Panc1 (cell line): ENCODE data around the gene ADGRG7. TPM values are rescaled to one million over a fixed set of nuclear protein-coding genes. Genes with fewer than 3 reads are reported as not detected.

Experiments
- ATAC-seq: fragments of 200-7000 bp; cut with Tn5 transposase; 2 replicates; pipeline ENCODE4 v1.9.1; 2020; ENCODE audit warnings: mild to moderate bottlenecking, moderate library complexity
- BruUV-seq: library from RNA; stranded (reverse); fragments of 400-500 nt; replicated peaks from 2 replicates; lab custom pipeline; 2021; lab: Mats Ljungman, UMichigan
- CTCF ChIA-PET: fragments of 300-600 bp; sonication (Branson Sonifier 250); formaldehyde crosslinking; loops from one replicate; lab custom pipeline; 2022; ENCODE audit warnings: antibody characterized with exemption; lab: Charles Lee
- POLR2A ChIA-PET: fragments of 300-600 bp; sonication (Branson Sonifier 250); formaldehyde crosslinking; loops from one replicate; lab custom pipeline; 2022; ENCODE audit warnings: antibody characterized with exemption; lab: Charles Lee
- DNase-seq: peaks from one replicate; pipeline ENCODE4 v3.0.0-alpha.2; 2010; ENCODE audit warnings: low read depth, low spot score
- H3K27ac ChIP-seq: 2 replicates; pipeline ENCODE4 v1.5.1; 2011; ENCODE audit warnings: mild to moderate bottlenecking, low read length, inconsistent platforms
- H3K27me3 ChIP-seq: fragments of 200-500 bp; sonication (Bioruptor generic); 2 replicates; pipeline ENCODE4 v1.6.0; 2014; ENCODE audit warnings: low read length, inconsistent platforms; ENCODE audit not compliant: control insufficient read depth, insufficient read depth
- H3K36me3 ChIP-seq: fragments of 200-500 bp; sonication (Bioruptor generic); 2 replicates; pipeline ENCODE4 v1.5.1; 2014; ENCODE audit warnings: inconsistent platforms, mild to moderate bottlenecking, low read length, moderate library complexity; ENCODE audit not compliant: control insufficient read depth, insufficient read depth
- H3K4me1 ChIP-seq: 2 replicates; pipeline ENCODE4 v1.5.1; 2011; ENCODE audit warnings: inconsistent platforms, mild to moderate bottlenecking, low read length, moderate library complexity; ENCODE audit not compliant: control insufficient read depth, insufficient read depth
- H3K4me3 ChIP-seq, 2 experiments: 2 replicates each; pipeline ENCODE4 v1.5.1; 2011 to 2012; ENCODE audit warnings: low read depth in 2 of 2, low read length in 2 of 2, mild to moderate bottlenecking in 2 of 2, inconsistent platforms in 1 of 2, moderate library complexity in 1 of 2
- H3K9me3 ChIP-seq: fragments of 200-500 bp; sonication (Bioruptor generic); 2 replicates; pipeline ENCODE4 v1.5.1; 2014; ENCODE audit warnings: low read depth, mild to moderate bottlenecking, inconsistent platforms, low read length, moderate library complexity; ENCODE audit not compliant: control insufficient read depth, insufficient read depth
- CTCF ChIP-seq: fragments of 450-650 bp; IDR thresholded peaks from 2 replicates; pipeline ENCODE4 v1.5.1; 2017; ENCODE audit warnings: mild to moderate bottlenecking
- POLR2AphosphoS5 ChIP-seq: IDR thresholded peaks from 2 replicates; pipeline ENCODE4 v1.6.1; 2012; ENCODE audit warnings: mild to moderate bottlenecking, low read depth, low read length, moderate library complexity
- REST ChIP-seq, 2 experiments: IDR thresholded peaks; 2 replicates each; pipeline ENCODE4 v1.6.1; 2011 to 2012; ENCODE audit warnings: low read depth in 2 of 2, control low read depth in 1 of 2, low read length in 1 of 2, mild to moderate bottlenecking in 1 of 2, moderate library complexity in 1 of 2; ENCODE audit not compliant: insufficient read depth in 1 of 2
- SIN3A ChIP-seq: IDR thresholded peaks from 2 replicates; pipeline ENCODE4 v1.6.1; 2012; ENCODE audit warnings: low read depth, mild to moderate bottlenecking, low read length, moderate library complexity, borderline replicate concordance; ENCODE audit not compliant: insufficient read depth
- TCF7L2 ChIP-seq: IDR thresholded peaks from 2 replicates; pipeline ENCODE4 v1.6.1; 2011; ENCODE audit warnings: mild to moderate bottlenecking, low read depth, low read length, inconsistent platforms
- in situ Hi-C: cut with HindIII; loops from 2 replicates; pipeline ENCODE4 v1.10.0; 2016; ENCODE audit warnings: low sequenced_read_pairs, low pct_unique_long_range_greater_than_20kb
- intact Hi-C: fragments of 100-400 bp; cut with micrococcal nuclease; formaldehyde crosslinking; loops from one replicate; pipeline ENCODE4 v1.10.0; 2022; ENCODE audit not compliant: unreplicated experiment
- total RNA-seq: library from RNA; stranded (reverse); gene quantifications from one replicate; pipeline ENCODE4 v1.2.1, GENCODE V29; 2021; ENCODE audit not compliant: unreplicated experiment

ADGRG7 gene
- total RNA-seq, 1 experiment from 2014 or later, result not detected

- CTCF ChIA-PET, result interaction anchor here (0.7 to 0.8 kb wide), 2 partner anchors 98 to 174 kb away, joined by 3 to 4 read pairs; no protein-coding TSS in a partner anchor
- intact Hi-C loops, result no loop called here
- ATAC-seq, result no peak
Observed at GRCh38 chr3:100561459-100562158, 47.8 kb upstream of the ADGRG7 start.

GRCh38 chr3:100562224-100562857 is 47.1 kb upstream of the ADGRG7 start:
- intact Hi-C loops, result no loop called here
- ATAC-seq (no peak), DNase-seq (no peak)
- Histone ChIP-seq H3K4me3 (no peak overlapping the region), H3K4me1 (no peaks in the 10 kb centered on the region), H3K9me3 (no peaks in the 10 kb centered on the region), H3K27ac (no peak overlapping the region), H3K36me3 (no peaks in the 10 kb centered on the region), H3K27me3 (no peaks in the 10 kb centered on the region)
- TF ChIP-seq POLR2AphosphoS5, result no peak
- BruUV-seq, result no TSS peak
- POLR2A ChIA-PET, result no interaction called here
- CTCF ChIA-PET, result interaction anchor here (0.8 kb wide), 1 partner anchor 99 kb away, joined by 4 read pairs; no protein-coding TSS in a partner anchor
- in situ Hi-C loops, result no loop called here

More at GRCh38 chr3:100561459-100562158, 47.8 kb upstream of the ADGRG7 start:
- H3K9me3 ChIP-seq, result no peaks in the 10 kb centered on the region
- no peaks in the 10 kb centered on the region for H3K36me3 ChIP-seq
- in situ Hi-C loops, result no loop called here
- BruUV-seq, result no TSS peak
- TF ChIP-seq POLR2AphosphoS5 (no peak), CTCF (no peak), SIN3A (no peak)
- no peak overlapping the region for H3K27ac ChIP-seq
- H3K4me3 ChIP-seq, result no peak overlapping the region
- no peaks in the 10 kb centered on the region for H3K4me1 ChIP-seq
- H3K27me3 ChIP-seq, result no peaks in the 10 kb centered on the region
- DNase-seq, result no peak
- POLR2A ChIA-PET, result no interaction called here

- BruUV-seq, result no TSS peak
- TF ChIP-seq CTCF (no peak), SIN3A (no peak), REST (IDR thresholded peaks at IDR 0.05; ENCODE audit: insufficient read depth in 1 of 2, low read depth in 2 of 2, low read length in 1 of 2) (no peak), POLR2AphosphoS5 (no peak), TCF7L2 (no peak)
- in situ Hi-C loops, result no loop called here
- DNase-seq, result no peak
- Histone ChIP-seq H3K9me3 (no peaks in the 10 kb centered on the region), H3K4me1 (no peaks in the 10 kb centered on the region), H3K36me3 (no peaks in the 10 kb centered on the region), H3K27ac (no peak overlapping the region), H3K4me3 (no peak overlapping the region), H3K27me3 (no peaks in the 10 kb centered on the region)
- intact Hi-C loops, result no loop called here
- ATAC-seq, result no peak
- ChIA-PET POLR2A (no interaction called here), CTCF (no interaction called here)
Observed at GRCh38 chr3:100563228-100563627, 46.2 kb upstream of the ADGRG7 start.
